PC-3 (cell line): Measurements from ENCODE around the gene STAG1. TPM values are rescaled to one million over a fixed set of nuclear protein-coding genes. Genes with fewer than 3 reads are reported as not detected.

Experiments
- ATAC-seq: fragments of 200-7000 bp; cut with Tn5 transposase; 2 replicates; pipeline ENCODE4 v1.9.1; 2020; ENCODE audit warnings: mild to moderate bottlenecking, moderate library complexity
- BruUV-seq: library from RNA; stranded (reverse); fragments of 400-500 nt; replicated peaks from 2 replicates; lab custom pipeline; 2021; lab: Mats Ljungman, UMichigan
- CTCF ChIA-PET: fragments of 300-600 bp; sonication (Branson Sonifier 250); formaldehyde crosslinking; loops from one replicate; lab custom pipeline; 2022; ENCODE audit warnings: antibody characterized with exemption; lab: Charles Lee
- POLR2A ChIA-PET: fragments of 300-600 bp; sonication (Branson Sonifier 250); formaldehyde crosslinking; loops from one replicate; lab custom pipeline; 2022; ENCODE audit warnings: antibody characterized with exemption; ENCODE audit not compliant: unreplicated experiment; lab: Charles Lee
- DNase-seq: peaks from one replicate; pipeline ENCODE4 v3.0.0-alpha.2; 2015
- H2AFZ ChIP-seq: fragments of 300-600 bp; sonication (generic); 2 replicates; pipeline ENCODE4 v1.6.0; 2016; ENCODE audit warnings: antibody characterized with exemption, low read length
- H3F3A ChIP-seq: fragments of 300-600 bp; sonication (generic); one replicate; pipeline ENCODE4 v1.6.0; 2017; ENCODE audit warnings: antibody characterized with exemption, low read length, control low read depth, mild to moderate bottlenecking; ENCODE audit not compliant: unreplicated experiment
- H3K27ac ChIP-seq: fragments of 300-600 bp; sonication (generic); 2 replicates; pipeline ENCODE4 v1.5.1; 2016; ENCODE audit warnings: mild to moderate bottlenecking, low read length
- H3K27me3 ChIP-seq: fragments of 300-600 bp; sonication (generic); 2 replicates; pipeline ENCODE4 v1.6.1; 2016; ENCODE audit warnings: low read length, mixed read lengths
- H3K36me3 ChIP-seq: fragments of 300-600 bp; sonication (generic); 2 replicates; pipeline ENCODE4 v1.6.1; 2016; ENCODE audit warnings: low read depth, mixed run types, low read length, mixed read lengths
- H3K4me1 ChIP-seq: fragments of 300-600 bp; sonication (generic); 2 replicates; pipeline ENCODE4 v1.5.1; 2016; ENCODE audit warnings: low read length; ENCODE audit not compliant: insufficient read depth
- H3K4me2 ChIP-seq: fragments of 300-600 bp; sonication (generic); 2 replicates; pipeline ENCODE4 v1.6.0; 2016; ENCODE audit warnings: low read length
- H3K4me3 ChIP-seq: fragments of 300-600 bp; sonication (generic); 2 replicates; pipeline ENCODE4 v1.5.1; 2016; ENCODE audit warnings: mild to moderate bottlenecking, low read length, mixed read lengths
- H3K79me2 ChIP-seq: fragments of 300-600 bp; sonication (generic); 2 replicates; pipeline ENCODE4 v1.6.1; 2017; ENCODE audit warnings: low read length, mixed read lengths
- H3K9ac ChIP-seq: fragments of 300-600 bp; sonication (generic); 2 replicates; pipeline ENCODE4 v1.6.0; 2016; ENCODE audit warnings: mild to moderate bottlenecking, low read length
- H3K9me2 ChIP-seq: fragments of 300-600 bp; sonication (generic); replicated peaks from 2 replicates; pipeline ENCODE4 v1.6.1; 2016; ENCODE audit warnings: mixed run types, low read length, mixed read lengths
- H3K9me3 ChIP-seq: fragments of 300-600 bp; sonication (generic); 2 replicates; pipeline ENCODE4 v1.6.1; 2016; ENCODE audit warnings: low read length, mixed read lengths
- H4K20me1 ChIP-seq: fragments of 300-600 bp; sonication (generic); 2 replicates; pipeline ENCODE4 v1.6.1; 2016; ENCODE audit warnings: low read length, mixed read lengths
- CTCF ChIP-seq: fragments of 300-600 bp; sonication (generic); conservative IDR thresholded peaks from 2 replicates; pipeline ENCODE4 v1.5.1; 2017; ENCODE audit warnings: antibody characterized with exemption, low read depth, mild to moderate bottlenecking, low read length
- EZH2 ChIP-seq: fragments of 300-600 bp; sonication (generic); IDR thresholded peaks from one replicate; pipeline ENCODE4 v1.6.1; 2017; ENCODE audit warnings: antibody characterized with exemption, mild to moderate bottlenecking, low read length; ENCODE audit not compliant: unreplicated experiment
- EZH2phosphoT487 ChIP-seq: fragments of 300-600 bp; sonication (generic); IDR thresholded peaks from 2 replicates; pipeline ENCODE4 v1.6.1; 2018; ENCODE audit warnings: mild to moderate bottlenecking, antibody characterized with exemption, low read length, borderline replicate concordance
- intact Hi-C: fragments of 100-400 bp; cut with micrococcal nuclease; formaldehyde crosslinking; loops from 2 replicates; pipeline ENCODE4 v1.9.0; 2023
- total RNA-seq: library from RNA; depleted of rRNA; stranded (reverse); fragments of >200 nt; gene quantifications from 2 replicates; pipeline ENCODE4 v1.2.3, GENCODE V29; 2014

STAG1 gene
- total RNA-seq, 1 experiment from 2014 or later: 14.6 TPM

GRCh38 chr3:136749091-136749490 lies 3.1 kb downstream of the STAG1 start:
- no peak for TF ChIP-seq EZH2phosphoT487
- TF ChIP-seq EZH2: no peak
- no peak for TF ChIP-seq CTCF
- Histone ChIP-seq H3K79me2 (peaks cover 82% of the 10 kb centered on the region), H3K27me3 (no peaks in the 10 kb centered on the region), H3K36me3 (no peaks in the 10 kb centered on the region), H3K9me3 (no peaks in the 10 kb centered on the region), H3K4me1 (peaks cover 9% of the 10 kb centered on the region), H2AFZ (no peak overlapping the region), H3F3A (no peaks in the 10 kb centered on the region), H4K20me1 (no peaks in the 10 kb centered on the region), H3K9me2 (no peaks in the 10 kb centered on the region), H3K4me3 (no peak overlapping the region), H3K27ac (no peak overlapping the region), H3K9ac (no peak overlapping the region), H3K4me2 (no peak overlapping the region)
- intact Hi-C loops: no loop called here
- DNase-seq (no peak), ATAC-seq (no peak)
- CTCF ChIA-PET: no interaction called here
- no TSS peak for BruUV-seq
- POLR2A ChIA-PET: interaction anchor here (0.7 kb wide), 1 partner anchor 358 kb away, joined by 5 read pairs; no protein-coding TSS in a partner anchor

GRCh38 chr3:136745916-136746315 lies 6.3 kb downstream of the STAG1 start:
- Histone ChIP-seq H3K27ac (no peak overlapping the region), H3F3A (no peaks in the 10 kb centered on the region), H2AFZ (no peak overlapping the region), H3K79me2 (peaks cover 99% of the 10 kb centered on the region), H3K9me3 (no peaks in the 10 kb centered on the region), H3K27me3 (no peaks in the 10 kb centered on the region), H3K9ac (no peak overlapping the region), H3K36me3 (no peaks in the 10 kb centered on the region), H3K4me1 (no peaks in the 10 kb centered on the region; the same call in 1 of the 2 replicates), H3K9me2 (no peaks in the 10 kb centered on the region), H3K4me3 (no peak overlapping the region), H3K4me2 (no peak overlapping the region), H4K20me1 (no peaks in the 10 kb centered on the region)
- ChIA-PET POLR2A (no interaction called here), CTCF (no interaction called here)
- BruUV-seq: no TSS peak
- DNase-seq: no peak
- no peak for ATAC-seq
- intact Hi-C loops: no loop called here
- TF ChIP-seq EZH2: no peak
- TF ChIP-seq CTCF: no peak
- TF ChIP-seq EZH2phosphoT487: no peak

- Histone ChIP-seq H3K27ac (no peak overlapping the region), H3K27me3 (no peaks in the 10 kb centered on the region), H3K4me1 (no peaks in the 10 kb centered on the region), H3F3A (no peaks in the 10 kb centered on the region), H3K4me3 (no peak overlapping the region), H3K79me2 (peaks cover 82% of the 10 kb centered on the region), H2AFZ (no peak overlapping the region), H3K9me2 (no peaks in the 10 kb centered on the region), H3K9me3 (no peaks in the 10 kb centered on the region), H3K9ac (no peak overlapping the region), H3K36me3 (no peaks in the 10 kb centered on the region), H3K4me2 (no peak overlapping the region), H4K20me1 (no peaks in the 10 kb centered on the region)
- POLR2A ChIA-PET: no interaction called here
- CTCF ChIA-PET: no interaction called here
- intact Hi-C loops: no loop called here
- TF ChIP-seq CTCF: no peak
- no peak for TF ChIP-seq EZH2phosphoT487
- TF ChIP-seq EZH2: no peak
- BruUV-seq: no TSS peak
- DNase-seq (no peak), ATAC-seq (no peak)
Measured at GRCh38 chr3:136741063-136741462, 11.1 kb downstream of the STAG1 start.
